Neural progenitor cell (in vitro differentiated cells): ENCODE measurements around the gene FRAS1.

ENCODE experiments used
- CTCF ChIP-seq: fragments of 200-600 bp; sonication (generic); IDR thresholded peaks from 2 replicates; pipeline ENCODE4 v1.5.1; 2017; ENCODE audit warnings: antibody characterized with exemption, mild to moderate bottlenecking
- EZH2 ChIP-seq: fragments of 200-600 bp; sonication (generic); IDR thresholded peaks from 2 replicates; pipeline ENCODE4 v1.6.1; 2017; ENCODE audit warnings: antibody characterized with exemption, mild to moderate bottlenecking, moderate library complexity

- TF ChIP-seq CTCF (no peak), EZH2 (no peak)
Observed at GRCh38 chr4:78166622-78167021, 109.5 kb downstream of the FRAS1 start.
